GM20431 (cell line): ENCODE measurements around the gene TXNDC12.

Experiments used
- in situ Hi-C: fragments of 300-500 bp; cut with MseI, MboI; formaldehyde crosslinking; loops from one replicate; pipeline ENCODE4 v1.15.0; 2020; ENCODE audit warnings: low sequenced_read_pairs; ENCODE audit not compliant: unreplicated experiment

Gene TXNDC12

GRCh38 chr1:52003877-52004276 is 51.1 kb downstream of the TXNDC12 start:
- in situ Hi-C loops: no loop called here

GRCh38 chr1:52002038-52002917 is 52.7 kb downstream of the TXNDC12 start:
- in situ Hi-C loops: no loop called here

GRCh38 chr1:51998701-51999100 is 56.3 kb downstream of the TXNDC12 start:
- in situ Hi-C loops: loop anchor here (10.0 kb wide), 1 partner anchor 94 kb away; no protein-coding TSS in a partner anchor

GRCh38 chr1:51997974-51998382 is 57.0 kb downstream of the TXNDC12 start:
- in situ Hi-C loops: loop anchor here (10.0 kb wide), 1 partner anchor 93 kb away; no protein-coding TSS in a partner anchor

GRCh38 chr1:51990478-51990965 is 64.5 kb downstream of the TXNDC12 start, which contains the start of gene RAB3B:
RAB3B (minus strand) TSS chr1:51990700; CDS start chr1:51977117, 13,583 bp downstream.
- in situ Hi-C loops: loop anchor here (10.0 kb wide), 1 partner anchor 86 kb away; no protein-coding TSS in a partner anchor

- in situ Hi-C loops: loop anchor here (10.0 kb wide), 1 partner anchor 85 kb away; no protein-coding TSS in a partner anchor
Measured at GRCh38 chr1:51989582-51990477, 65.2 kb downstream of the TXNDC12 start.

GRCh38 chr1:51988254-51988653 is 66.7 kb downstream of the TXNDC12 start:
- in situ Hi-C loops: no loop called here

- in situ Hi-C loops: no loop called here
Measured at GRCh38 chr1:51986718-51987117, 68.3 kb downstream of the TXNDC12 start.

DNA sequence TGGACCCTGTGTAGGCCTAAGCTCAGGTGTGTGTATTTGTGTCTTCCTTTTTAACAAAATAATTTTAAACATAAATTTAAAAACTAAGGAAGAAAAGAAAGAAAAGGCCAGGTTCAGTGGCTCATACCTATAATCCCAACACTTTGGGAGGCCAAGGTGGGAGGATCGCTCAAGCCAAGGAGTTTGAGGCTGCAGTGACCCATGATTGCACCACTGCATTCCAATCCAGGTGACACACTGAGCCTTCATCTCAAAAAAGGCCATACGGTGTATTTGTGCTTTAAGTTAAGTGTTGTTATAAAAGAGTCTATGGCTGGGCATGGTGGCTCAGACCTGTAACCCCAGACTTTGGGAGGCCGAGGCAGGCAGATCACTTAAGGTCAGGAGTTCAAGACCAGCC is 72.8 kb downstream of the TXNDC12 start:
- in situ Hi-C loops: no loop called here

DNA sequence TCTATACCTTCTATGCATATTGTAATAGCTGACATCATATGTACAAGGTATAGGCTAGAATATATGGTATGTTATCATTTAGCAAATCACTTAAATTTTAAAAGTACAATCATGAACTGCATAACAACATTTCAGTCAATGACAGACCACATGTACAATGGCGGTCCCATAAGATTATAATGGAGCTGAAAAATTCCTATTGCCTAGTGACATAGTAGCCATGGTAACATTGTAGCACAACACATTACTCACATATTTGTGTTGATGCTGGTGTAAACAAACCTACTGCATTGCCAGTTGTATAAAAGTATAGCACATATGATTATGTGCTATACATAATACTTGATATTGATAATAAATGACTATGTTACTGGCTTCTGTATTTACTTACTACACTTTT is 73.4 kb downstream of the TXNDC12 start:
- in situ Hi-C loops: no loop called here

- in situ Hi-C loops: no loop called here
Measured at GRCh38 chr1:51978099-51978498, 76.9 kb downstream of the TXNDC12 start.

GRCh38 chr1:51976846-51977602 is 78.0 kb downstream of the TXNDC12 start:
- in situ Hi-C loops: no loop called here

GRCh38 chr1:51973587-51974474 is 81.2 kb downstream of the TXNDC12 start:
- in situ Hi-C loops: no loop called here
